Measurements from ENCODE around the gene SLC9C1.

DNA sequence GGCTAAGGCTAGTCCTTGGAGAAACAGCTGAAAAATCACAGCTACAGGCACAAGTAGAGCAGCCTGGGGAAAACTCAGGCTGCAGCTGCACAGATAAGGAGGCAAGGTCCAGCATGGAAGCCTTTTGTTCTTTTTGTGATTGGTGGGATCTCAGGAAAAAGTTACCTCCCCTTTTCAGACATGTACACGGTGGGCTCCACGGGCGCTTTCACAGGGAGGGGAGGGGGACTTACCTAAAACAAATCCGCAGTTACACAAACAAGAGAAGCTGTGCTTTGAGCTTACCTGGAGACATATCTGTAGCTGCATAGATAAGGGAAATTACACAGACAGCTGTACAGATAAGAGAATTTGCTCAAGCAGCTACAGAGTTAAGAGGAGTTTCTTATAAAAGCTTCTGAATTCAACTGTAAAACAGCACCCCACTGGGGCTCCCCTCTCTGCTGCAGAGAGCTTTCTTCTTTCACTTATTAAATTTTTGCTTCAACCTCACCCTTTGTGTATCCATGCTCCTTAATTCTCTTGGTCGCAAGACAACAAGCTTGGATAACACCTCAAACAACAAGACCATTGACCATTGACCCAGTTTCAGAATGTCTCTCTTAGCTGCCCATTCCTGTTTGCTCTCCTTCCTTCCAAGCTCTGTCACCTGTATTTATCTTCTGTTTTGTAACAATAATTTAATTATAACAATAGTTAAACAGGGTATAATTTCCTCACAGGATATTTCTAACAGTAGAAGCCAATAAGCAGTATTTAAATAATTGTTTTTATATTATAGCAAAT, 28.0 kb upstream of the SLC9C1 start:
- TF ChIP-seq, protein P1, sequence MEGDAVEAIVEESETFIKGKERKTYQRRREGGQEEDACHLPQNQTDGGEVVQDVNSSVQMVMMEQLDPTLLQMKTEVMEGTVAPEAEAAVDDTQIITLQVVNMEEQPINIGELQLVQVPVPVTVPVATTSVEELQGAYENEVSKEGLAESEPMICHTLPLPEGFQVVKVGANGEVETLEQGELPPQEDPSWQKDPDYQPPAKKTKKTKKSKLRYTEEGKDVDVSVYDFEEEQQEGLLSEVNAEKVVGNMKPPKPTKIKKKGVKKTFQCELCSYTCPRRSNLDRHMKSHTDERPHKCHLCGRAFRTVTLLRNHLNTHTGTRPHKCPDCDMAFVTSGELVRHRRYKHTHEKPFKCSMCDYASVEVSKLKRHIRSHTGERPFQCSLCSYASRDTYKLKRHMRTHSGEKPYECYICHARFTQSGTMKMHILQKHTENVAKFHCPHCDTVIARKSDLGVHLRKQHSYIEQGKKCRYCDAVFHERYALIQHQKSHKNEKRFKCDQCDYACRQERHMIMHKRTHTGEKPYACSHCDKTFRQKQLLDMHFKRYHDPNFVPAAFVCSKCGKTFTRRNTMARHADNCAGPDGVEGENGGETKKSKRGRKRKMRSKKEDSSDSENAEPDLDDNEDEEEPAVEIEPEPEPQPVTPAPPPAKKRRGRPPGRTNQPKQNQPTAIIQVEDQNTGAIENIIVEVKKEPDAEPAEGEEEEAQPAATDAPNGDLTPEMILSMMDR (conservative IDR thresholded peaks at IDR 0.05; ENCODE audit: low read length): 0 out of 2 replicates have a peak, but pooled peaks have one; percentile 9
- TF ChIP-seq EZH2phosphoT487 (IDR thresholded peaks at IDR 0.05; ENCODE audit: borderline replicate concordance): no peak
